Measurements from ENCODE around the gene REC114. TPM values are rescaled to one million over a fixed set of nuclear protein-coding genes. Genes with fewer than 3 reads are reported as not detected.

The REC114 gene
- total RNA-seq, 1 experiment from 2014 or later: not detected

DNA sequence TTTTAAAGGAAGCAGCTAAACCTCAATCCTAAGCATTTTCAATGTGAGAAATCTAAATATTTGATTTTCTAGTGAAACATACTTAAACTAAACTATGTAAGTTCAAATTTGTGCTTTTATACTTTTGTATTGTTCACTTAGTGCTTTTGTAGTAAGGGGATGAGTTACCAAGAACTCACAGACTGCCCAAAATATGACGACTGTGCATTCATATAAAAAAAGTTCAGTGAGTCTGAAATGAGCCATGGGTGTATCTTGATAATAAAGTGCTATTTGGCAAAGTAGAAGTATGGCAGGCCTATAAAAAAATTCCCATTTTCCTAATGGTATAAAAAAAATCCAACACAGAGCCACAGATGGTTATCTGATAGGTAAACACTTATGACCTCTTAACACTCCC, 124.1 kb downstream of the REC114 start:
- Histone ChIP-seq H2AFZ (ENCODE audit: low read depth, low read length, poor library complexity, severe bottlenecking) (no peak overlapping the region), H3K4me2 (ENCODE audit: low read length) (no peak overlapping the region), H3K9ac (ENCODE audit: low read length) (no peak overlapping the region), H3K9me3 (ENCODE audit: control insufficient read depth in 1 of 2, insufficient read depth in 1 of 2, low read depth in 1 of 2, low read length in 2 of 2) (no peaks in the 10 kb centered on the region), H3K27ac (ENCODE audit: low read depth, low read length) (no peak overlapping the region), H3K9me2 (ENCODE audit: insufficient read depth) (no peaks in the 10 kb centered on the region), H3K36me3 (ENCODE audit: control insufficient read depth in 1 of 2, insufficient read depth in 2 of 2, low read length in 2 of 2) (peaks cover 24 to 35% of the 10 kb centered on the region in 2 experiments; a peak in 3 of 4 replicates), H3K79me2 (ENCODE audit: insufficient read depth, low read length) (no peaks in the 10 kb centered on the region), H4K20me1 (ENCODE audit: insufficient read depth) (no peaks in the 10 kb centered on the region), H3K4me3 (replicated peaks in 1 of 2; ENCODE audit: low read depth in 1 of 2, low read length in 2 of 2) (no peak overlapping the region), H3K27me3 (ENCODE audit: insufficient read depth, low read length) (no peaks in the 10 kb centered on the region), H3K4me1 (ENCODE audit: control insufficient read depth in 1 of 2, insufficient read depth in 2 of 2, low read length in 2 of 2) (peaks cover 10 to 13% of the 10 kb centered on the region in 2 experiments)
- POLR2A ChIA-PET: no interaction called here
- no TSS peak for BruUV-seq (replicated peaks)
- CTCF ChIA-PET: no interaction called here
- RAD21 ChIA-PET (ENCODE audit: low non-redundant PET in 1 of 2, low total read pairs in 2 of 2, uncharacterized antibody in 2 of 2, unreplicated experiment in 2 of 2): no interaction called here
- no peak for DNase-seq (ENCODE audit: low read depth, low spot score)
- intact Hi-C loops (cut with micrococcal nuclease): loop anchor here (10.0 kb wide), 1 partner anchor 218 kb away; no protein-coding TSS in a partner anchor
- TF ChIP-seq CBX3 (IDR thresholded peaks at IDR 0.05; ENCODE audit: low read depth) (no peak), SP1 (IDR thresholded peaks at IDR 0.05; ENCODE audit: low read depth) (no peak), SIN3A (IDR thresholded peaks at IDR 0.05; ENCODE audit: low read depth) (no peak), ZFX (IDR thresholded peaks at IDR 0.05) (no peak), EZH2 (IDR thresholded peaks at IDR 0.05) (no peak), FOSL1 (IDR thresholded peaks at IDR 0.05; ENCODE audit: low read depth) (no peak), ZNF274 (IDR thresholded peaks at IDR 0.05; ENCODE audit: low read depth, low read length) (no peak), POLR2A (IDR thresholded peaks at IDR 0.05; ENCODE audit: borderline replicate concordance, extremely low read depth, insufficient read depth, insufficient read length) (no peak), JUND (IDR thresholded peaks at IDR 0.05) (no peak), CEBPB (IDR thresholded peaks at IDR 0.05; ENCODE audit: low read depth) (no peak), ELF1 (IDR thresholded peaks at IDR 0.05; ENCODE audit: borderline replicate concordance, low read depth) (no peak), TCF7L2 (IDR thresholded peaks at IDR 0.05; ENCODE audit: borderline replicate concordance, extremely low read depth, insufficient read depth, insufficient read length) (no peak), YY1 (IDR thresholded peaks at IDR 0.05; ENCODE audit: extremely low read depth, insufficient replicate concordance, low read depth, low read length) (no peak)
- TF ChIP-seq, protein P1, sequence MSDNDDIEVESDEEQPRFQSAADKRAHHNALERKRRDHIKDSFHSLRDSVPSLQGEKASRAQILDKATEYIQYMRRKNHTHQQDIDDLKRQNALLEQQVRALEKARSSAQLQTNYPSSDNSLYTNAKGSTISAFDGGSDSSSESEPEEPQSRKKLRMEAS (IDR thresholded peaks at IDR 0.05): no peak
- TF ChIP-seq, protein P2, sequence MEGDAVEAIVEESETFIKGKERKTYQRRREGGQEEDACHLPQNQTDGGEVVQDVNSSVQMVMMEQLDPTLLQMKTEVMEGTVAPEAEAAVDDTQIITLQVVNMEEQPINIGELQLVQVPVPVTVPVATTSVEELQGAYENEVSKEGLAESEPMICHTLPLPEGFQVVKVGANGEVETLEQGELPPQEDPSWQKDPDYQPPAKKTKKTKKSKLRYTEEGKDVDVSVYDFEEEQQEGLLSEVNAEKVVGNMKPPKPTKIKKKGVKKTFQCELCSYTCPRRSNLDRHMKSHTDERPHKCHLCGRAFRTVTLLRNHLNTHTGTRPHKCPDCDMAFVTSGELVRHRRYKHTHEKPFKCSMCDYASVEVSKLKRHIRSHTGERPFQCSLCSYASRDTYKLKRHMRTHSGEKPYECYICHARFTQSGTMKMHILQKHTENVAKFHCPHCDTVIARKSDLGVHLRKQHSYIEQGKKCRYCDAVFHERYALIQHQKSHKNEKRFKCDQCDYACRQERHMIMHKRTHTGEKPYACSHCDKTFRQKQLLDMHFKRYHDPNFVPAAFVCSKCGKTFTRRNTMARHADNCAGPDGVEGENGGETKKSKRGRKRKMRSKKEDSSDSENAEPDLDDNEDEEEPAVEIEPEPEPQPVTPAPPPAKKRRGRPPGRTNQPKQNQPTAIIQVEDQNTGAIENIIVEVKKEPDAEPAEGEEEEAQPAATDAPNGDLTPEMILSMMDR (IDR thresholded peaks at IDR 0.05 in 2 of 3, conservative IDR thresholded peaks at IDR 0.05 in 1 of 3; ENCODE audit: borderline replicate concordance in 1 of 3, insufficient read depth in 1 of 3, low read depth in 2 of 3, low read length in 2 of 3): no peak
- TF ChIP-seq, protein P3, sequence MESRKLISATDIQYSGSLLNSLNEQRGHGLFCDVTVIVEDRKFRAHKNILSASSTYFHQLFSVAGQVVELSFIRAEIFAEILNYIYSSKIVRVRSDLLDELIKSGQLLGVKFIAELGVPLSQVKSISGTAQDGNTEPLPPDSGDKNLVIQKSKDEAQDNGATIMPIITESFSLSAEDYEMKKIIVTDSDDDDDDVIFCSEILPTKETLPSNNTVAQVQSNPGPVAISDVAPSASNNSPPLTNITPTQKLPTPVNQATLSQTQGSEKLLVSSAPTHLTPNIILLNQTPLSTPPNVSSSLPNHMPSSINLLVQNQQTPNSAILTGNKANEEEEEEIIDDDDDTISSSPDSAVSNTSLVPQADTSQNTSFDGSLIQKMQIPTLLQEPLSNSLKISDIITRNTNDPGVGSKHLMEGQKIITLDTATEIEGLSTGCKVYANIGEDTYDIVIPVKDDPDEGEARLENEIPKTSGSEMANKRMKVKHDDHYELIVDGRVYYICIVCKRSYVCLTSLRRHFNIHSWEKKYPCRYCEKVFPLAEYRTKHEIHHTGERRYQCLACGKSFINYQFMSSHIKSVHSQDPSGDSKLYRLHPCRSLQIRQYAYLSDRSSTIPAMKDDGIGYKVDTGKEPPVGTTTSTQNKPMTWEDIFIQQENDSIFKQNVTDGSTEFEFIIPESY (IDR thresholded peaks at IDR 0.05; ENCODE audit: extremely low read depth, insufficient replicate concordance, low read length): no peak
- no peak for ATAC-seq
